SK-N-SH treated with all-trans-retinoic acid at 6 μM for 48 hours (cell line): ENCODE results near the gene AADACL4.

Experiments used
- ATAC-seq: fragments of 200-7000 bp; cut with Tn5 transposase; 3 replicates; pipeline ENCODE4 v1.9.1; 2020; ENCODE audit warnings: mild to moderate bottlenecking, moderate library complexity
- ARNTL ChIP-seq: fragments of 450-650 bp; formaldehyde crosslinking; IDR thresholded peaks from 2 replicates; pipeline ENCODE4 v1.5.0; 2020; ENCODE audit warnings: low read depth, mild to moderate bottlenecking, moderate library complexity, borderline replicate concordance
- BACH2 ChIP-seq: fragments of 250-450 bp; sonication (Bioruptor Pico); IDR thresholded peaks from 2 replicates; pipeline ENCODE4 v1.9.0; 2021; ENCODE audit warnings: mild to moderate bottlenecking, borderline replicate concordance
- ESRRG ChIP-seq: fragments of 250-450 bp; sonication (Bioruptor Pico); IDR thresholded peaks from 2 replicates; pipeline ENCODE4 v1.6.1; 2021; ENCODE audit warnings: mild to moderate bottlenecking
- ISL1 ChIP-seq: fragments of 250-450 bp; sonication (Bioruptor Pico); IDR thresholded peaks from 2 replicates; pipeline ENCODE4 v2.1.2; 2022; ENCODE audit warnings: mild to moderate bottlenecking, moderate library complexity
- PATZ1 ChIP-seq: fragments of 250-450 bp; sonication (Bioruptor Pico); IDR thresholded peaks from 2 replicates; pipeline ENCODE4 v1.8.0; 2020; ENCODE audit warnings: mild to moderate bottlenecking, moderate library complexity, borderline replicate concordance
- PPARA ChIP-seq: fragments of 250-450 bp; sonication (Bioruptor Pico); IDR thresholded peaks from 2 replicates; pipeline ENCODE4 v1.5.0; 2020; ENCODE audit warnings: mild to moderate bottlenecking, borderline replicate concordance
- SNAI2 ChIP-seq: fragments of 250-450 bp; sonication (Bioruptor Pico); IDR thresholded peaks from 2 replicates; pipeline ENCODE4 v1.5.0; 2020; ENCODE audit warnings: mild to moderate bottlenecking, moderate library complexity
- TCF4 ChIP-seq: fragments of 250-450 bp; sonication (Bioruptor Pico); IDR thresholded peaks from 2 replicates; pipeline ENCODE4 v1.8.0; 2021; ENCODE audit warnings: mild to moderate bottlenecking, moderate library complexity, borderline replicate concordance
- TOX ChIP-seq: fragments of 250-450 bp; sonication (Bioruptor Pico); IDR thresholded peaks from 2 replicates; pipeline ENCODE4 v1.8.0; 2021; ENCODE audit warnings: mild to moderate bottlenecking, moderate library complexity, borderline replicate concordance
- TSHZ2 ChIP-seq: fragments of 250-450 bp; sonication (Bioruptor Pico); IDR thresholded peaks from 2 replicates; pipeline ENCODE4 v1.5.0; 2020; ENCODE audit warnings: mild to moderate bottlenecking, moderate library complexity
- ZC3H10 ChIP-seq: fragments of 250-450 bp; sonication (Bioruptor Pico); IDR thresholded peaks from 2 replicates; pipeline ENCODE4 v1.5.1; 2021; ENCODE audit warnings: mild to moderate bottlenecking, moderate library complexity
- ZFP3 ChIP-seq: fragments of 250-450 bp; sonication (Bioruptor Pico); IDR thresholded peaks from 2 replicates; pipeline ENCODE4 v1.5.0; 2020; ENCODE audit warnings: mild to moderate bottlenecking, moderate library complexity
- ZFP30 ChIP-seq: fragments of 450-650 bp; formaldehyde crosslinking; IDR thresholded peaks from 2 replicates; pipeline ENCODE4 v1.5.0; 2022; ENCODE audit warnings: mild to moderate bottlenecking, moderate library complexity
- ZNF565 ChIP-seq: fragments of 450-650 bp; formaldehyde crosslinking; conservative IDR thresholded peaks from 2 replicates; pipeline ENCODE4 v1.5.0; 2020; ENCODE audit warnings: low read depth, mild to moderate bottlenecking, moderate library complexity
- ZNF8 ChIP-seq: fragments of 450-650 bp; formaldehyde crosslinking; IDR thresholded peaks from 2 replicates; pipeline ENCODE4 v1.5.0; 2020; ENCODE audit warnings: mild to moderate bottlenecking, moderate library complexity

The AADACL4 gene

GRCh38 chr1:12634696-12635202 is 9.1 kb upstream of the AADACL4 start:
- TF ChIP-seq ZFP30 (CRISPR knock-in tag) (no peak), BACH2 (no peak), ZFP3 (no peak), SNAI2 (CRISPR knock-in tag) (no peak), PATZ1 (CRISPR knock-in tag) (no peak), TOX (no peak), ZNF8 (CRISPR knock-in tag) (no peak), PPARA (no peak), ISL1 (CRISPR knock-in tag) (no peak), ZNF565 (CRISPR knock-in tag) (no peak), ARNTL (CRISPR knock-in tag) (no peak)
- no peak for ATAC-seq

DNA sequence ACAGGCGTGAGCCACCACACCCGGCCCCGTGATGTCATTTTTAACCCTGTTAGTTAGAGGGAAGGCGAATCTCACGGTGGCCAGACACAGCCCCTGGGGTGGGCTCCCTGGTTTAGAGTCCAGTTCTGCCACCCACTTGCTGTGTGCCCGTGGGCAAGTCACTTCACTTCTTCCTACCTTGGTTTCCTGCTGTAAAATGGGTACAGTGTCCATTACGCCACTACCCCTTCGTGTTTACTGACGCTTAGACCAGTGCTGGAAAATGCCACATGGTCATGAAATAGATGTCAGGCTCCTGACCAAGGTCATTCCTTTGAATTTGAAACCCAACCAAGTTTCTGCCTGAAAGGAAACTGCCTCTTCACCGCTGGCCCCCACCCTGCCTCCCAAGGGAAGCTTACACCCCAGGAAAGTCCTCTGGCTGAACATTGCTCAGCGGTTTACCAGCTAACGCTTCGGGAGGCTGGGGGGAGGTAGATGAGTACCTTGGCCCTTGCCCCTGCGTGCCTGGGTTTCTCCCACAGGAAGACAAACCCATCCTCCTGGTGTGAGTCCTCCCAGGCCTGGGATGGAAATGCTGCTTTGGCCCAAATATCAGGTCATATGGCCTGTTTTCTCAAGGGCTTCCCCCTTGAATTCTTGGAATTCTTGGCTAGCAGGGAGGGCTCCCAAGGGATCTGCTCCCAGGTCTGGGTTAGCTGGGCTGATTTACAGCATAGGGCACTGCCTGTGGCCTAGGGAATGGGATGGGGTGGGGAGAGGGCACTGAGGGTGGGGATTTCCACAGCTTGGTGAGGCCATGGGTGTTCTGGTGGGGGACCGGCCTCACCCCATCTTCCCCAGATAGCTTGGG is 7.6 kb upstream of the AADACL4 start:
- TF ChIP-seq TOX (no peak), ZFP3 (0 out of 2 replicates have a peak, but pooled peaks have one; percentile 49)

GRCh38 chr1:12637693-12638092 is 6.2 kb upstream of the AADACL4 start:
- no peak for TF ChIP-seq ZNF565 (CRISPR knock-in tag)
- TF ChIP-seq ZFP3, result no peak
- no peak for TF ChIP-seq PPARA
- no peak for TF ChIP-seq TSHZ2 (CRISPR knock-in tag)
- TF ChIP-seq ZNF8 (CRISPR knock-in tag), result no peak
- no peak for TF ChIP-seq ARNTL (CRISPR knock-in tag)
- TF ChIP-seq TCF4 (CRISPR knock-in tag), result no peak
- TF ChIP-seq ZC3H10 (CRISPR knock-in tag), result no peak
- TF ChIP-seq BACH2, result no peak
- TF ChIP-seq, all 23 proteins: peak for 0
- ATAC-seq, result no peak

More for the DNA sequence above, 7.6 kb upstream of the AADACL4 start:
- peak; percentile 72 for ATAC-seq

DNA sequence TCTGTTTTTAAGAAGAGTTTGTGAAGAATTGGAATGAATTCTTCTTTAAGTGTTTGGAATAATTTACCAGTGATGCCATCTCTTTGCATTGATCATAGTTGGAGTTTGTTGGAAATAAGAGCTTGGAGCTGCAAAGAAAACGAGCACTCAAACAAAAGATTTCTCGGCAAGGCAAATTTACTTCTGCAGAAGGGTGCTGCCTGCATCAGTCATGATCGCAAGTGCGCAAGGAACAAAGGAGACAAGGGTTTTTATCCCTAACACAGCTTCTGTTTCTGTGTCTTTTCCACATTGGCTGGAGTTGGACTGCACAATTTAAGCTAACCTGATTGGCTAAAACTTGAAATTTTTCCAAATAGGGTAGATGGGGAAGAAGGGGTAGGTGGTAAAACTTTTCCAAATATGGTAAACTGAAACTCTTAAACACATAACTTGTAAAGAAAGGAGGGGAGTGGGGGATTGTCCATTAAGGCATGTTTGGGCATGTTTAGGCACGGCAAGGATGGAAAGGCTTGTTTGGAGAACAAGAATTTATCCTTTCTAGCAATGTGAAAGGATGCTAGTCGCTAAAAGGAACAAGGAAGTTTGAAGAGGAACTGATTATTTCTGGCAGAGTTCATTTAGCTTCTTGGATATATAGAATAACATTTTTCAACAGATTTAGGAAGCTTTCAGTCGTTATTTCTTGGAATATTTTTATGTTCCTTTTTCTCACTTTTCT is 3.5 kb upstream of the AADACL4 start:
- ATAC-seq, result no peak

More for the DNA sequence above, 3.5 kb upstream of the AADACL4 start:
- TF ChIP-seq TSHZ2 (CRISPR knock-in tag) (no peak), ESRRG (CRISPR knock-in tag) (no peak), ZNF565 (CRISPR knock-in tag) (no peak), ZC3H10 (CRISPR knock-in tag) (no peak)
